HCT116 (cell line): Measurements from ENCODE around the gene FPR2. TPM values are rescaled to one million over a fixed set of nuclear protein-coding genes. Genes with fewer than 3 reads are reported as not detected.

Experiments
- ATAC-seq: fragments of 200-7000 bp; cut with Tn5 transposase; 2 replicates; pipeline ENCODE4 v1.9.1; 2020; ENCODE audit warnings: mild to moderate bottlenecking, moderate library complexity
- BruUV-seq: library from RNA; stranded (reverse); fragments of 400-500 nt; replicated peaks from 2 replicates; lab custom pipeline; 2021; lab: Mats Ljungman, UMichigan
- CTCF ChIA-PET: fragments of 300-600 bp; sonication (Branson Sonifier 250); formaldehyde crosslinking; loops from one replicate; lab custom pipeline; 2021; ENCODE audit warnings: antibody characterized with exemption; lab: Charles Lee
- POLR2A ChIA-PET: fragments of 300-600, 350-600 bp; sonication (Branson Sonifier 250); formaldehyde crosslinking; loops from one replicate; lab custom pipeline; 2021; ENCODE audit warnings: antibody characterized with exemption; lab: Charles Lee
- RAD21 ChIA-PET, 2 experiments: fragments of 300-600 bp; sonication (Branson Sonifier 250); formaldehyde crosslinking; loops; one replicate each; lab custom pipeline; 2023; ENCODE audit warnings: low total read pairs in 2 of 2; ENCODE audit not compliant: uncharacterized antibody in 2 of 2, unreplicated experiment in 2 of 2, low non-redundant PET in 1 of 2; lab: Charles Lee
- DNase-seq: peaks from one replicate; pipeline ENCODE4 v3.0.0-alpha.2; 2010; ENCODE audit warnings: low read depth, low spot score
- H2AFZ ChIP-seq: fragments of 200-600 bp; shearing (Covaris generic), sonication (generic); 2 replicates; pipeline ENCODE4 v1.6.1; 2017; ENCODE audit warnings: low read depth, mixed run types, mixed read lengths, antibody characterized with exemption, low read length; ENCODE audit not compliant: poor library complexity, severe bottlenecking
- H3K27ac ChIP-seq: 2 replicates; pipeline ENCODE4 v1.5.1; 2012; ENCODE audit warnings: low read depth, low read length
- H3K27me3 ChIP-seq: fragments of 200-600 bp; sonication (generic); 2 replicates; pipeline ENCODE4 v1.6.1; 2016; ENCODE audit warnings: mixed run types, low read length, mixed read lengths; ENCODE audit not compliant: insufficient read depth
- H3K36me3 ChIP-seq, 2 experiments: fragments of 200-500 bp in 1 of 2; fragments of 200-600 bp in 1 of 2; sonication (Bioruptor generic) in 1 of 2; sonication (generic) in 1 of 2; 2 replicates each; pipeline versions ENCODE4 v1.5.1 to v1.6.1; 2014 to 2016; ENCODE audit warnings: low read length in 2 of 2, inconsistent platforms in 1 of 2, mixed read lengths in 1 of 2, mixed run types in 1 of 2; ENCODE audit not compliant: insufficient read depth in 2 of 2, control insufficient read depth in 1 of 2
- H3K4me1 ChIP-seq, 2 experiments: fragments of 200-600 bp in 1 of 2; sonication (generic) in 1 of 2; 2 replicates each; pipeline versions ENCODE4 v1.5.1 to v1.6.1; 2012 to 2017; ENCODE audit warnings: low read length in 2 of 2, inconsistent platforms in 1 of 2, mild to moderate bottlenecking in 1 of 2, mixed read lengths in 1 of 2, mixed run types in 1 of 2, moderate library complexity in 1 of 2; ENCODE audit not compliant: insufficient read depth in 2 of 2, control insufficient read depth in 1 of 2
- H3K4me2 ChIP-seq: fragments of 200-600 bp; sonication (generic); 2 replicates; pipeline ENCODE4 v1.6.1; 2017; ENCODE audit warnings: mixed run types, low read length, mixed read lengths
- H3K4me3 ChIP-seq, 2 experiments: fragments of 200-600 bp in 1 of 2; sonication (generic) in 1 of 2; replicated peaks in 1 of 2; 2 replicates each; pipeline ENCODE4 v1.5.1; 2011 to 2016; ENCODE audit warnings: low read length in 2 of 2, control low read depth in 1 of 2, low read depth in 1 of 2, mild to moderate bottlenecking in 1 of 2, mixed read lengths in 1 of 2, mixed run types in 1 of 2
- H3K79me2 ChIP-seq: fragments of 200-600 bp; sonication (generic); 2 replicates; pipeline ENCODE4 v1.6.1; 2017; ENCODE audit warnings: mild to moderate bottlenecking, mixed run types, low read length, moderate library complexity, mixed read lengths; ENCODE audit not compliant: insufficient read depth
- H3K9ac ChIP-seq: fragments of 200-600 bp; sonication (generic); 2 replicates; pipeline ENCODE4 v1.6.1; 2016; ENCODE audit warnings: low read length, mixed read lengths
- H3K9me2 ChIP-seq: fragments of 200-600 bp; sonication (generic), shearing (Covaris generic); 2 replicates; pipeline ENCODE4 v1.6.1; 2017; ENCODE audit warnings: mixed run types, mild to moderate bottlenecking, moderate library complexity; ENCODE audit not compliant: insufficient read depth
- H3K9me3 ChIP-seq, 2 experiments: fragments of 200-500 bp in 1 of 2; fragments of 200-600 bp in 1 of 2; sonication (Bioruptor generic) in 1 of 2; sonication (generic) in 1 of 2; 2 replicates each; pipeline ENCODE4 v1.6.1; 2014 to 2017; ENCODE audit warnings: low read length in 2 of 2, mixed read lengths in 2 of 2, inconsistent platforms in 1 of 2, low read depth in 1 of 2, mild to moderate bottlenecking in 1 of 2, mixed run types in 1 of 2, moderate library complexity in 1 of 2; ENCODE audit not compliant: control insufficient read depth in 1 of 2, insufficient read depth in 1 of 2
- H4K20me1 ChIP-seq: fragments of 200-600 bp; sonication (generic), shearing (Covaris generic); 2 replicates; pipeline ENCODE4 v1.6.1; 2017; ENCODE audit warnings: mixed run types, mild to moderate bottlenecking, moderate library complexity; ENCODE audit not compliant: insufficient read depth
- ELF1 ChIP-seq: IDR thresholded peaks from 2 replicates; pipeline ENCODE4 v1.6.1; 2012; ENCODE audit warnings: low read depth, borderline replicate concordance
- EZH2 ChIP-seq: fragments of 200-600 bp; sonication (generic); IDR thresholded peaks from 2 replicates; pipeline ENCODE4 v1.6.1; 2017; ENCODE audit warnings: antibody characterized with exemption, mixed run types
- EZH2phosphoT487 ChIP-seq: fragments of 200-600 bp; IDR thresholded peaks from 2 replicates; pipeline ENCODE4 v1.6.1; 2018; ENCODE audit warnings: antibody characterized with exemption, borderline replicate concordance
- RAD21 ChIP-seq: IDR thresholded peaks from 2 replicates; pipeline ENCODE4 v1.6.1; 2012; ENCODE audit warnings: low read depth, mild to moderate bottlenecking
- SP1 ChIP-seq: IDR thresholded peaks from 2 replicates; pipeline ENCODE4 v1.6.1; 2012; ENCODE audit warnings: low read depth
- intact Hi-C: fragments of 100-400 bp; cut with micrococcal nuclease; formaldehyde crosslinking; loops from 2 replicates; pipeline ENCODE4 v1.10.0; 2022
- total RNA-seq: library from RNA; stranded (reverse); gene quantifications from one replicate; pipeline ENCODE4 v1.2.1, GENCODE V29; 2021; ENCODE audit not compliant: unreplicated experiment
- TF ChIP-seq, protein P1 (sequence below): IDR thresholded peaks from 2 replicates; pipeline ENCODE4 v1.6.1; 2012
- TF ChIP-seq, protein P2 (sequence below): IDR thresholded peaks from 2 replicates; pipeline ENCODE4 v1.6.1; 2012; ENCODE audit warnings: low read depth

FPR2 gene
- total RNA-seq, 1 experiment from 2014 or later = not detected

DNA sequence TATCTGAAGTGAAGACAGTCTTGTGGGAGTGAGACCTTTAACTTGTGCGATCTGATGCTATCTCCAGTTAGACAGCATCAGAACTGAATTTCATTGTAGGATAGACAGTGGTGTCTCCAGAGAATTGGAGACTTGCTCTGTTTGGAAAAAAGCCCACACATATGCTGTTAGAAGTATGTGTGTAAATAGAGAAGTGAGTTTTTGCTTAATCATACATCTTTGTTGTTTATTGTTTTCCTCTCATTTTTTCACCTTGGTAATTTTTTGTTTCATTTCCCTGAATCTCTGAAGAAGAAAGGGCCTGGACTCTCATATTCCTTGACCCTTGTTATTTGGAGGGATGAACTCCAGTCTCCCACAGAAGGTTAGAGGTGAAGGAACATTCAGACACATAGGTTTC lies 55.7 kb downstream of the FPR2 start:
- RAD21 ChIA-PET = no interaction called here
- BruUV-seq = no TSS peak
- Histone ChIP-seq H3K27ac (no peak overlapping the region), H3K9me3 (peaks cover 0 to 5% of the 10 kb centered on the region in 2 experiments; a peak in 2 of 4 replicates), H2AFZ (no peak overlapping the region)
- intact Hi-C loops = no loop called here
- POLR2A ChIA-PET = no interaction called here
- no peak for DNase-seq
- TF ChIP-seq EZH2phosphoT487 (no peak), EZH2 (no peak), ELF1 (no peak), SP1 (no peak), RAD21 (no peak)
- TF ChIP-seq, protein P1, sequence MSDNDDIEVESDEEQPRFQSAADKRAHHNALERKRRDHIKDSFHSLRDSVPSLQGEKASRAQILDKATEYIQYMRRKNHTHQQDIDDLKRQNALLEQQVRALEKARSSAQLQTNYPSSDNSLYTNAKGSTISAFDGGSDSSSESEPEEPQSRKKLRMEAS = no peak
- TF ChIP-seq, protein P2, sequence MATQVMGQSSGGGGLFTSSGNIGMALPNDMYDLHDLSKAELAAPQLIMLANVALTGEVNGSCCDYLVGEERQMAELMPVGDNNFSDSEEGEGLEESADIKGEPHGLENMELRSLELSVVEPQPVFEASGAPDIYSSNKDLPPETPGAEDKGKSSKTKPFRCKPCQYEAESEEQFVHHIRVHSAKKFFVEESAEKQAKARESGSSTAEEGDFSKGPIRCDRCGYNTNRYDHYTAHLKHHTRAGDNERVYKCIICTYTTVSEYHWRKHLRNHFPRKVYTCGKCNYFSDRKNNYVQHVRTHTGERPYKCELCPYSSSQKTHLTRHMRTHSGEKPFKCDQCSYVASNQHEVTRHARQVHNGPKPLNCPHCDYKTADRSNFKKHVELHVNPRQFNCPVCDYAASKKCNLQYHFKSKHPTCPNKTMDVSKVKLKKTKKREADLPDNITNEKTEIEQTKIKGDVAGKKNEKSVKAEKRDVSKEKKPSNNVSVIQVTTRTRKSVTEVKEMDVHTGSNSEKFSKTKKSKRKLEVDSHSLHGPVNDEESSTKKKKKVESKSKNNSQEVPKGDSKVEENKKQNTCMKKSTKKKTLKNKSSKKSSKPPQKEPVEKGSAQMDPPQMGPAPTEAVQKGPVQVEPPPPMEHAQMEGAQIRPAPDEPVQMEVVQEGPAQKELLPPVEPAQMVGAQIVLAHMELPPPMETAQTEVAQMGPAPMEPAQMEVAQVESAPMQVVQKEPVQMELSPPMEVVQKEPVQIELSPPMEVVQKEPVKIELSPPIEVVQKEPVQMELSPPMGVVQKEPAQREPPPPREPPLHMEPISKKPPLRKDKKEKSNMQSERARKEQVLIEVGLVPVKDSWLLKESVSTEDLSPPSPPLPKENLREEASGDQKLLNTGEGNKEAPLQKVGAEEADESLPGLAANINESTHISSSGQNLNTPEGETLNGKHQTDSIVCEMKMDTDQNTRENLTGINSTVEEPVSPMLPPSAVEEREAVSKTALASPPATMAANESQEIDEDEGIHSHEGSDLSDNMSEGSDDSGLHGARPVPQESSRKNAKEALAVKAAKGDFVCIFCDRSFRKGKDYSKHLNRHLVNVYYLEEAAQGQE = no peak
- TF ChIP-seq, all 23 proteins: peak for 0
- no peaks in the 10 kb centered on the region for H3K9me2 ChIP-seq
- H3K9ac ChIP-seq = no peak overlapping the region
- H3K4me1 ChIP-seq = no peaks in the 10 kb centered on the region
- H3K4me3 ChIP-seq = no peak overlapping the region
- H4K20me1 ChIP-seq = no peaks in the 10 kb centered on the region
- ATAC-seq = no peak
- CTCF ChIA-PET = no interaction called here
- no peaks in the 10 kb centered on the region for H3K79me2 ChIP-seq
- no peaks in the 10 kb centered on the region for H3K36me3 ChIP-seq
- no peaks in the 10 kb centered on the region for H3K27me3 ChIP-seq
- H3K4me2 ChIP-seq = no peak overlapping the region
